GM18498 (cell line): ENCODE data around the gene SSNA1.
"Not testable (repeated sequence)": the region's sequence is repeated elsewhere in the genome, so short reads cannot be mapped to it uniquely, and the experiment has no call there.

Experiments
- ATAC-seq: cut with Tn5 transposase; IDR thresholded peaks from one replicate; pipeline ENCODE4 v1.9.1; 2021; ENCODE audit warnings: mild to moderate bottlenecking, moderate library complexity; ENCODE audit not compliant: unreplicated experiment

The SSNA1 gene

GRCh38 chr9:137229903-137230704 lies 41.6 kb downstream of the SSNA1 start:
- ATAC-seq: no peak

GRCh38 chr9:137230705-137231371 lies 42.4 kb downstream of the SSNA1 start, which contains the start of gene SLC34A3:
Gene SLC34A3, plus strand, starts transcription at chr9:137230901. Its CDS starts 802 bp downstream, at chr9:137231703.
- ATAC-seq: no peak

- ATAC-seq: no peak
Observed at GRCh38 chr9:137231372-137232039, 43.0 kb downstream of the SSNA1 start.

GRCh38 chr9:137232101-137232500 lies 43.6 kb downstream of the SSNA1 start:
- no peak for ATAC-seq

GRCh38 chr9:137232510-137232909 lies 44.0 kb downstream of the SSNA1 start:
- ATAC-seq: no peak

GRCh38 chr9:137233143-137233980 lies 44.9 kb downstream of the SSNA1 start:
- no peak for ATAC-seq

GRCh38 chr9:137234055-137234697 lies 45.7 kb downstream of the SSNA1 start:
- no peak for ATAC-seq

- ATAC-seq: no peak
Observed at GRCh38 chr9:137234758-137235423, 46.4 kb downstream of the SSNA1 start.

GRCh38 chr9:137235424-137236237 lies 47.2 kb downstream of the SSNA1 start:
- no peak for ATAC-seq

GRCh38 chr9:137236238-137236935 lies 47.9 kb downstream of the SSNA1 start:
- no peak for ATAC-seq

- ATAC-seq: no peak
Observed at GRCh38 chr9:137236936-137237421, 48.5 kb downstream of the SSNA1 start.

- no peak for ATAC-seq
Observed at GRCh38 chr9:137237759-137238726, 49.6 kb downstream of the SSNA1 start.

- ATAC-seq: not testable (repeated sequence)
Observed at GRCh38 chr9:137239541-137240200, 51.2 kb downstream of the SSNA1 start.
